Measurements from ENCODE around the gene ELMO2.

Gene ELMO2, protein sequence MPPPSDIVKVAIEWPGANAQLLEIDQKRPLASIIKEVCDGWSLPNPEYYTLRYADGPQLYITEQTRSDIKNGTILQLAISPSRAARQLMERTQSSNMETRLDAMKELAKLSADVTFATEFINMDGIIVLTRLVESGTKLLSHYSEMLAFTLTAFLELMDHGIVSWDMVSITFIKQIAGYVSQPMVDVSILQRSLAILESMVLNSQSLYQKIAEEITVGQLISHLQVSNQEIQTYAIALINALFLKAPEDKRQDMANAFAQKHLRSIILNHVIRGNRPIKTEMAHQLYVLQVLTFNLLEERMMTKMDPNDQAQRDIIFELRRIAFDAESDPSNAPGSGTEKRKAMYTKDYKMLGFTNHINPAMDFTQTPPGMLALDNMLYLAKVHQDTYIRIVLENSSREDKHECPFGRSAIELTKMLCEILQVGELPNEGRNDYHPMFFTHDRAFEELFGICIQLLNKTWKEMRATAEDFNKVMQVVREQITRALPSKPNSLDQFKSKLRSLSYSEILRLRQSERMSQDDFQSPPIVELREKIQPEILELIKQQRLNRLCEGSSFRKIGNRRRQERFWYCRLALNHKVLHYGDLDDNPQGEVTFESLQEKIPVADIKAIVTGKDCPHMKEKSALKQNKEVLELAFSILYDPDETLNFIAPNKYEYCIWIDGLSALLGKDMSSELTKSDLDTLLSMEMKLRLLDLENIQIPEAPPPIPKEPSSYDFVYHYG

DNA sequence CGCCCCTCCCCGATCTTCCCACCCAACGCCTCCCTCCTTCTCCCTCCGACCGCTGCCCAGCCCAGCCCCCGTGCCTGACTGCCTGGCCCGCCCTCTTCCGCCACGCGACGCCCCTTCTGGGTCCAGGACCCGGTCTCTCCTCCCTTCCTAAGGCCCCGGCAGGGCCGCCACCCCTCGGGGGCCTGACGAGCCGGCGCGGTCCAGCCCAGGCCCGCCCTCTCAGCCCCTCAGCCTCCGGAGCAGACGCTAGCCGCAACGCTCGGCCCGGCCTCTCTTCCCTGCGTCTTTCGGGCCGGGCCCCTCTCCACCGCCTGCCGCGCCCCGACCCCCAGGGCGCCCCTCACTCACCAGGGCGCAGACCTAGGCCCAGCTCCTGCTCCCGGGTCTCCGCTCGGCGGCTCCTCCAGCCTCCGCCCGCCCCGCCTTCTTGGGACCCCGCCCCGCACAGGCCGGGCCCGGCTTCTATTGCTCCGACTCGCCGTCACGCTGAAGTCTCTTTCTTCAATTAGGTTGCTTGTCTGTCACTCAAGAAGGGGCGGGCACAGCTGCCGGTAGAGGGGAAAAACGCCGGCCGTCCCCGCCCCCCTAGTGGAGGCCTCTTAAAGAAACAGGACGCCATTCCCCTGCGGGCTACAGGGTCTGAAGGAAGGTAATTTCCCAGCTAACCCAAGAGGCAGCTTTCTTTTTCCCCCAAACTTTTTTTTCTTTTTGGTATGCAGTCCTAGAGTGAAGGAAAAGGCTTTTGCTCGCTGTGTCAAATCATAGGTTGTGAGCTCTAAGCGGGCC lies at the start of gene ELMO2:
Gene ELMO2 (minus strand): TSS at position 416 of the 786 bp plus-strand sequence. CDS start 12,133 bp downstream, outside the sequence.
- peak; percentile 92 to 97 for DNase-seq (ENCODE audit: low read depth in 2 of 2)

DNA sequence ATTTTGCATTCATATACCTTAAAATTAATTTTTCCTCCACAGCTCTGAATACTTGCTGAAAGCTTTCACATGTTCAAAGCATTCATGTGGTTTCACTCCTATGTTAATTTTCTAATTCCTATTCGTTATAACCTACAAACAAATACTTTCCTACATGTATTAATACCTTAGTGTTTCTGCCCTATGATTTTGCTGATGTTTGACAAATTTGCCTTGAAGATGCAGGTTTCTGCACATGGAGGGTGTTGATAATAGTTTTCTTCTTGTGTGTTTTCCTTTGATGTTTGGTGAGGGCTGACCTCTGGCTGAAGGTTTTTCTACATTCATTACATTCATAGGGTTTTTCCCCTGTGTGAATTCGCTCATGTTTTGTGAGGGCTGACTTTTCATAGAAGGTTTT lies 49.3 kb upstream of the ELMO2 start:
- DNase-seq (ENCODE audit: low read depth in 2 of 2), result no peak

DNA sequence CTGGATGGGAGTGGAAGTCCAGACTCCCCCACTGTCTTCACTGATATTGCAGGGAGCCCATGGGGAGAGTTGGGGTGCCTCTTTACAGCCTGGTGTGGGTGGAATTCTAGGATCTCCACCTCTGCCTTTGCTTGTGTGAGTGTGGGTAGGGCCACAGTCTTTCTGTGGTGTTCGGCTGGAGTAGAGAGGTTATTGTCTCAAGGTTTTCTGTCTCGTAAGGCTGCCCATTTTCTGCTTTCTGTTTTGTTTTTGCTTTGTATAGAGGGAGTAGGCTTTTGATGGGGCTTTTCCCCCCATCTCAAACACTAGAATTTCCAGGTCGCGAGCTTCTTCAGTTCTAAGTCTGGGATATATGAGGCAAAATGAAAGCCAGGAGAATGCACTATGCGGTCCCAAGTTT lies 40.4 kb upstream of the ELMO2 start:
- DNase-seq (ENCODE audit: low read depth in 2 of 2), result no peak

DNA sequence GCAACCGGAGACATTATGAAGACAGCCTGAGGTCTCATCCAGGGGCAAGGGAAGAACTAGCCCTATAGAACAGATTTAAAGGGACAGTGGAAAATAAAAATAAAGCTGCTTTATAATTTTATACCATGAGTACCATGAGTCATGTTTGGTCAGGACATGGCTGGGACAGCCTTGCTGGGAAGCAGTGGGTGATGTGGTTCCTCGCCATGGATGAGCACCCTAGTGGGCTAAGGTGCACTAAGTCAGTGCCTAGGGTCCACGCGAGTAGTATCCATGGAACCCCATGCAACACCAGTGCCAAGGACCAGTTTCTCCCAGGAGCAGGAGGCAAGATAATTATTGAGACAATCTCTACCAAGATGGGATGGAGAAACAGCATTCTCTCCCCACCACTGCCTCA lies 33.4 kb upstream of the ELMO2 start:
- DNase-seq (ENCODE audit: low read depth in 2 of 2), result no peak

DNA sequence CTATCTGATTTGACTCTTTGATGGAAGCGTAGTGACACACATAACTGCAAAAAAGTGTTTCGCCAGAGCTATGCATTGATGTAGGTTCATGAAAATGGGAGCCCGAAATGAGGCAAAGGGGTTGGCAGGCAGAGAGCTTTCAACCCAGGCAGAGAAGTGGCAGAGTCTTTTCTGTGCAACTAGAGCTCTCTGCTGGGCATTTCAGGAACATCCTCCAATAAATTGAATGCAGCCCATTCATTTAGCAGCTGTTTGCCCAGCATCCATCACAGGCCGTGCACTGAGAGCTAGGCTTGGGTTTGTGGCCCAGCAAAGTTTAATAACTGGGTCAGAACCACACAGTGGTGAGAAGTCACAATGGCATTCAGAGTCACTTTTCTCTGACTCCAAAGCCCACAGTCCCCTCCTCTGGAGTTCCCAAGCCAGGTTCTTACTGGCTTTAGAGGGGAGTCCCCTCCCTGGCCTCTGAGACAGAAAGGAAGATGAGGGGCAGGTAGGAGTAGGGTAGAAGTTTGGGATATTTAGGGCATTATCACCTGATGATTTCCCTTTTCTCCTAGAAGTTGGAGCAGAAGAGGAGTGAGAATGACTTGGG lies 31.8 kb upstream of the ELMO2 start:
- no peak for DNase-seq (ENCODE audit: low read depth in 2 of 2)

DNA sequence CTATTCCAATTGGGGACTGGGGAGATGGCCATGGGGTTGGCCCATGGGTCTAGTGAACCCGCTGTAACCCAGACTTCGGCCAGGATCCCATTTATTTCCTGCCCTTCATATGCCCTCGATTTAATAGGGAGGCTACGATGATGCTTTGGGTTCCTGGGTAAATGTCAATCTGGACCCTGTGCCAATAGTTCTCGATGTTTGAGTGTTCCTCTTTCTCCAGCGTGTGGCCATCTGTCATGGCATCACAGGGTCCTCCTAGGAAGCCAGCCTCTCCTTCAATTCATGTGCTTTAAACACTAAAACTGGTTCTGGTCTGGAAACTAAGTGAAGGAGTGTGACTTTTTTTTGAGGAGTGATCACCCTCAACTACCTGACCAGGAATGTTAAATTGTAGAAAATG lies 28.7 kb upstream of the ELMO2 start:
- no peak for DNase-seq (ENCODE audit: low read depth in 2 of 2)

DNA sequence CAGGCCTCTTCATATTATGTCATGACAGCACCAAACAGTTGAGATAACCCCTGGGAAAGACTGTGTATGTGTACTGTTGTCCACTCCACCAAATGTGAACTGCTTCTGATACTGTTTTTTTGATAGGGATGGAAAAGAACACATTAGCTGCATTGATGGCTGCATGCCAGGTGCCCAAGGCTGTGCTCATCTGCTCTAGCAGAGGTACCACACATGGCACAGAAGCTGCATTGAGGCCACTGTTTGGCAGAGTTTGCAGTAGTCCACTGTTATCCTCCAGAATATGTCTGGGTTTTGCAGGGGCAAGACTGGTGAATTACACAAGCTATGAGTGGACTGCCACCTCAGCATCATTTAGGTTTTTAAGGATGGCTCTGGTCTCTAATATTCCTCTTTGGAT lies 28.2 kb upstream of the ELMO2 start:
- DNase-seq (ENCODE audit: low read depth in 2 of 2), result no peak

DNA sequence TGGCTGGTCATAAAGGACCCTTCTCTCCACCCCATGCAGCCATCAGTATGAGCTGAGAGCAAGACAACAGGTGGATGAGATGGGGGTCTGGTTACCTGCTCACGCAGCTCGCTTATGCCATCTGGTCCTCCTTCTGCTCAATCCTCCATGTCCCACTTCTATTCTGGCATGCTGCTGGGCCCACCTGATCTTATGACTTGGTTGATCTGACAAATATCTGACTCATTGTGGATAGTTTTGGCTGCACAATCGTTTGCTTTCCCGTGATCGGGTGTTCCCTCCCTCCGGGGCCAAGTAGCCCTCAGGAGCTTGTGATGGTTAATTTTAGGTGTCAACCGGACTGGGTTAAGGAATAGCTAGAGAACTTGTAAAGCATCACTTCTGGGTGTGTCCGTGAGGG lies 26.6 kb upstream of the ELMO2 start:
- DNase-seq (ENCODE audit: low read depth in 2 of 2), result no peak

DNA sequence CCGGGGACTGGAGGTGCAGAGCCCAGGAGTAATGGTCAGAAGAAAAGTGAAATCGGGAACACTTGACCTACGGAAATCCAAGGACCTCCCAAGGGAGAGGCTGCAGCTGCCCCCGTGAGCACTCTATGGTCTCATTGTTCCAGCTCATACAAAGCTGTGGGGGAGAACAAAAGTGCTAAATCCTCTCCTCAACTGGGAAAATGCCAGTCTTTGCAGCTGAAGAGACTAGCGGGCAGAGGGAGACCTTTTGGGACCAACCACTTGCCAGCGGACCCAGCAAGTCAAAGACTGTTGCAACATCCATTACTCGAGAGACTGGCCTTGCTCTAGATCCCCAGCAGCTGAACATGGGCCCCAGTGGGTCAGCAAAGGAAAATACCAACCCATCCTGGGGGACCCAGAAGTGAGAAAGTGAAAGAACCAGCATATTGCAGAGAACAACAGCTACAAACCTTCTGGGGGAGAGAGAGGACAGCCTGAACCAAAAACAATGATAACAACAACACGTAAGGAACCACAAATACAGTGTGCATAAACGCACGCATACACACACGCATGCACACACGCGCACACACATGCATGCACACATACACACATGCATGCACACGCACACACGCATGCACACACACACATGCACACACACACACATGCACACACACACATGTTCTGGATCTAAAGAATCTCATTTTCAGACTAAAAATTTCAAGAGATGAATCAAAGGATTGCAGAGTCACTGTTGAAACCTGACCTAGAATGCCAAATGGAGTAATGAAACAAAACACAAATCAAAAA lies 24.7 kb upstream of the ELMO2 start:
- DNase-seq (ENCODE audit: low read depth in 2 of 2), result no peak

DNA sequence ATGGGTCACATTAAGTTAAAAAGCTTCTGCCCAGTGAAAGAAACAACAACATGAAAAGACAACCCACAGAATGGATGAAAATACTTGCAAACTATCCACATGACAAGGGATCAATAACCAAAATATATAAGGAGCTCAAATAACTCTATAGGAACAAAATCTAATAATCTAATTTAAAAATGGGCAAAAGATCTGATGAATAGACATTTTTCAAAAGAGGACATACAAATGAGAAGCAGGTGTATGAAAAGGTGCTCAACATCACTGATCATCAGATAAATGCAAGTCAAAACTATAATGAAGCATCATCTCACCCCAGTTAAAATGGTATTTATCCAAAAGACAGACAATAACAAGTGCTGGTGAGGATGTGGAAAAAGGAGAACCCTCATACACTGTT lies 21.0 kb upstream of the ELMO2 start:
- no peak for DNase-seq (ENCODE audit: low read depth in 2 of 2)

DNA sequence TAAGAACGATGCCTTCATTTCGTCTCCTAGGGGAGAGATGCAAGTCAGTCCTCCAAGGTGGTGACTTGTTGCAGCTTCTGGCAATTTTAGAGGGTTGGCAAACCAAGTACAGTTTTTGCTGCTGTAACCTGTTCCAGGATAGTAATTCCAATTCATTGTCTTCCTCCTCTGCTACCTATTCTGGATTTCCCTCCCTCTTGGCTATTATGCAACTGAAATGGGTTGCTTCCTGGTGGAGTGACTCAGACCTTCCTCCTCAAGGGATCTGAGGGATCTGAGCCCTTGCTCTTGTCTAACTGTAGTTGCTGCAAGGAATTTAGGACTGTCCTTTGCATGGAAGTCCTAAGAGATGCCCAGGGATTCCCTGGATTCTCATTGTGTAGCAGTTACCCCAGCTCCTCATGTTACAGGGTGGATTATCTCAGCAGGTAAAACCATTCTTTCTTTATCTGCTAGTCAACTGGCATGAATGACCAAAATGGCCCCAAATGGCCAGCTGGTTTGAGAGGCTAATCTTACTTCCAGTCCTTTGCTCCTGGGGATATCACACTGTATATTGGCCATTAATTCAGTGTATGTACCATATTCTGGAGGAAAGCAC lies 17.6 kb upstream of the ELMO2 start:
- DNase-seq (ENCODE audit: low read depth in 2 of 2), result no peak

DNA sequence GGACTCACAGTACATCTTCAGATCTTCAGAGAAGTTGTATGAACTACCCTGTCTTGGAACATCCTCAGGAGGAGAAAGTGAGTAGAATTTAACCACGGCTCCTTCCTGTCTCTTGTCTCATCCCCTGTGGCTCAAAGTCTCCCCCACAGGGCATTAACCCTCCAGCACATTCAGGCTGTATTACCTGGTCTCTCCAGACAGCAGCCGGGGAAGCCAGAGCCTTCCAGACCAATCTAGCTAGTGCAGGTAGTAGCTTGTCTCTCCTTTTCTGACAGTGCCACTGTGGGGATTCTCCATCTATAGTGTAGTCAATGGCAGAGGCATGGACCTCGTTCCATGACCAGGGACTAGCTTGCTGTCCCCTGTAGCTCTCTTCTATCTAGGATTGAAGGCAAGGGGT lies 16.9 kb upstream of the ELMO2 start:
- DNase-seq (ENCODE audit: low read depth in 2 of 2), result no peak

DNA sequence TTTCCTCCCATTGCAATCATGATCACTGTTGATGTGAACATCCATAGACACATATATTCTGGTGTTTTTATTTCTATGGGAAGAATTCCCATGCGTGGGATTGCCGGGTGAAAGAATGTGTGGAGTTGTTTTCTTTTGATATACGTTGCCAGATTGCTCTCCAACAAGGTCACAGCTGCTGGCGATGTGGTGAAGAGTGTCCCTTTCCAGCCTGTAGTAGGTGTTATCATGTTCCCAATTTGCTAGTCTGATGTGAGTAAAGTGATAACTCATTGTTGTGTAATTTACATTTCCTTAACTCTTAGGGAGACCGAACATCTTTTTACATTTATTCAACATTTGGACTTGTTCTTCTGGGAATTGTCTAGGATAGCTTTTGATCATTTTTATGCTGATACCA lies 14.5 kb upstream of the ELMO2 start:
- DNase-seq (ENCODE audit: low read depth in 2 of 2), result no peak

DNA sequence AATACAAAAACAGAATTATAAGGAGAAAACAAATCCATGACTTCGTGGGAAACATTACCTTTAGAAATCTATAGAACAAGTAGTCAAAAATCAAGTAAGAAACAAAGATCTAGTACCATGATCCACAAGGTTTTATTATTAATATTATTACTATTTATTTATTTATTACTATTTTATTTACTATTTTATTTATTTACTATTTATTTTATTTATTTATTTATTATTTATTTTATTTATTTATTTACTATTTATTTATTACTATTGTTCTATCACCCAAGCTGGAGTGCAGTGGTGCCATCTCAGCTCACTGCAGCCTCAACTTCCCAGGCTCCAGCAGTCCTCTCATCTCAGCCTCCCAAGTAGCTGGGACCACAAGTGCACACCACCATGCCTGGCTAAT lies 13.5 kb upstream of the ELMO2 start:
- DNase-seq (ENCODE audit: low read depth in 2 of 2), result no peak

DNA sequence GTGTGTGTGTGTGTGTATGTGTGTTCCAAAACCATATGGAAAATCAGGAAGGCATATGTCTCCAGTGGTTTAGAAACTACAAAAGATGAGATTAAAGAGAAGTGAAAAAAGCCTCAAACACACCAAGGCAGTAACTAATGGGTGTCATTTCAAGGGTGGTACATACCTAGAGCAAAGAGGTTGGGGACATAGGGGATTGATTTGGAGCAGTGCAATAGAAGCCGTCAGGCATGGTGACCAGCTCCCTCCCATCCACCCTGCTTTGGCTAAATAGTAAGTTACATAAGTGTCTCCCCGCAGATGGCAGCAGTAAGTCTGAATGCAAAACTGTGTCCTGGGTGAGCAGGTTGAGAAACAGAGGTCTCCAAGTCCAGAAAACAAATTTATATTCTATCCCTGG lies 10.4 kb upstream of the ELMO2 start:
- DNase-seq (ENCODE audit: low read depth in 2 of 2), result no peak

DNA sequence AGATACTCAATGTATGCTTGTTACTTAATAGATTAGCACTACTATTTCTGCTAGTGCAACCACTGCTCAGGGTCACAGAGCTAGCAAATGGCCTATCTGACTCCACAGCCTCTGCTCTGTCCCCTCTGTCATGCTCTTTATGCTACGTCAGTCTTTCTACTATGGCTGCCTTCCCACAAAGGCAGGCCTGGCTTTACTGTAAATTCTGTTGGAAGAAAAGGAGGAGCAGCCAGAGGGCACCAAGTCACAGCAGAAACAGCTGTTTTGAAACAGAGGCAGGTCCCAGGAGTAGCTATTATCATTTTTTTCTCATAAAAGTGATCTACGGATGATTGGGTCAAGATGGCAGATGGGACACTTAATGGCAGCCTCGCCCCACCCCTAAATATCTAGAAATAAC lies 10.0 kb upstream of the ELMO2 start:
- no peak for DNase-seq (ENCODE audit: low read depth in 2 of 2)

DNA sequence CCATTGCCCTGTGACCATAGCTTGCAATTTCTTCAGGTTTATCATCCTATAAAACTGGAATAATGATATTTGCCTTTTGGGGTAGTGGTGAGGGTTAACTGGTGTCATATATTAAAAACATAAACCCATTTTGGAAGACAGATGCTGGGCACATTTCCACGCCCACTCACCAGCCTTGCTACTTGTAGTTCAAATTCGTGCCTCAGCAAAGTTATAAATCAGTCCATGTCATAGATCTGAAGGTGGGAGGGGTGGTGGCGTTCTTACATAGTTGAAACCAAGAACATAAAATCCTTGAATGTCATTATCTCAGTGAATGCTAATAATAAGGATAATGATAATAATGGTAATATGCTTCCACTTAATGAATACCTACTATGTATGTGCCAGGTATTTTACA lies 9.4 kb upstream of the ELMO2 start:
- DNase-seq (ENCODE audit: low read depth in 2 of 2), result no peak

DNA sequence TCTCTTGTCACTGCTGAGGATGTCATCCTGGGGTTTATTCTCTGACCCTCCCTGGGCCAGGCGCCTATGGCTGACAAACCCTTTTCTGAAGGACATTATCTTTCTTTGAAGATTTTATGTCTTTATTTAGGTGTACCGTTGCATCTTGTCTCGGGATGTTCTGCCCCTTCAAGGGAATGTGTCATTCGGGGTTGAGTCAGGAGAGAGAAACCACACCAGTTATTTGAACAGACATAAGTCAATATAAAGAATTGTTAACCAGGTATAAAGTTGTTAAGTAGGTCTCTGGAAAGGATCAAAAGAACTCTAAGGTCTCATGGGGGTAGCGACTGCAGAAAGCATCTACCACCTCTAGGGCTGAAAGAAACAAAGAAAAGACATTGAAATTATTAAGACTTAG lies 8.2 kb upstream of the ELMO2 start:
- no peak for DNase-seq (ENCODE audit: low read depth in 2 of 2)

DNA sequence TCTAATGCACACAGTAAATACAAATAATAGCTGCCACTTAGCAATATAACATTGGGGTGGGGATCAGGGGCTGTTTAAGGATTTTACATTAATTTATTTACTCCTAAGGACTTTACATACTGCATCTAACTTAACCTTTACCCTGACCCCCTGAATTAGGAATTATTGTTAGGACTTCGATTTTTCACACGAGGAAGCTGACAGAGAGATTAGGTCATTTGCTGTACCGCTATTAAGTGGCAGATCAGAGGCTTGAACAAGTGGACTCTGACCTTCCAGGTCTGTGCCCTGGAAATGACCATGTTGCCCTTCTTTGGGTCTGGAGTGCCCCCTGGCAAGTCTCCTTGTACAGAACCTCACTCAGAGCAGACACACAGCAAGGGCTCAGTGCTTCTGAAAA lies 5.2 kb upstream of the ELMO2 start:
- no peak for DNase-seq (ENCODE audit: low read depth in 2 of 2)

DNA sequence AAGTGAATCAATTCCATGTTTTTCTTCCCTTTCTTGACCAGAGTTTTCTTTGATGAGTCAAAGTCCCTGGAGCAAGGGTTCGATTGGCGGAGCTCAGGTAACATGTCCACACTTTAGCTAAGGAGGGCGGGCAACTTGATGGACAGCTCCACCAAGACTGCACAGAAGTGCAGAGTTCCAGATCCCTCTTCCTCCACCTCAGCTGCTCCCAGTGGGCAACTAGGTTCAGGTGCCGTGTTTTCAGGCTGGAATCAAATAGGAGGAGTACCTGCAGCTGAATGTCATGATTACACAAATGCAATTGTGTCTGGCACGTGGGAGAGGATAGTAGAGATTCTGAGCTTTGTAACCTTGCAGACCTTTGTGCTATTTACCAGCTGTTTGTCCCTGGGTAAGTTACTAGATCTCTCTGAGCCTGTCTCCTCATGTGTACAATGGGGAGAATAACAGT lies 1.9 kb upstream of the ELMO2 start:
- DNase-seq (ENCODE audit: low read depth in 2 of 2), result no peak

DNA sequence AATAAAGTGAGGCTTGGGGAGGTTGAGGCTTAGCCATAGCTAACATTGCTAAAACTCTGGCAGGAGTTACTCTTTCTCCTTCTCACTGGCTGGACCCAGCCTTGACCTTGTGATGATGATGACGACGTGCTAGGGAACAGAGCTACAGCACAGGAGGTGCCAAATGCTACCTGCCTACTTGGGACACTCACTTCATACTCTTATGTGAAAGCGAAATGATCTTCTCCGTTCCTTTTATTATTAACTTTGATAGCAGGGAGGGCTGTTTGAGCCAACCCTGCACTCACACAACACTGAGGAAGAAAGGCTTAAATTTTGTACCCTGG lies 1.2 kb upstream of the ELMO2 start:
- no peak for DNase-seq (ENCODE audit: low read depth in 2 of 2)
